HepG2 (cell line): ENCODE measurements around the gene DCP2. TPM values are rescaled to one million over a fixed set of nuclear protein-coding genes. Genes with fewer than 3 reads are reported as not detected.

Experiments used
- ESRRA ChIP-seq: sonication (generic); formaldehyde crosslinking; IDR thresholded peaks from 2 replicates; pipeline ENCODE4 v1.5.1; 2020; ENCODE audit warnings: mild to moderate bottlenecking, low read depth, missing genetic modification reagents
- FOXA3 ChIP-seq: IDR thresholded peaks from 2 replicates; pipeline ENCODE4 v1.6.1; 2016; ENCODE audit warnings: missing genetic modification reagents, missing compliant biosample characterization
- GLI4 ChIP-seq: sonication (generic); formaldehyde crosslinking; IDR thresholded peaks from 2 replicates; pipeline ENCODE4 v1.5.1; 2020; ENCODE audit warnings: missing genetic modification reagents, mild to moderate bottlenecking, moderate library complexity, borderline replicate concordance
- KLF13 ChIP-seq: sonication (generic); formaldehyde crosslinking; IDR thresholded peaks from 2 replicates; pipeline ENCODE4 v1.4.0; 2020; ENCODE audit warnings: mild to moderate bottlenecking, missing genetic modification reagents
- RBM39 ChIP-seq: fragments of 200-400 bp; formaldehyde crosslinking; IDR thresholded peaks from one replicate; pipeline ENCODE4 v1.6.1; 2018; ENCODE audit warnings: antibody characterized with exemption, mild to moderate bottlenecking, low read depth, low read length; ENCODE audit not compliant: poor library complexity, severe bottlenecking
- SAFB2 ChIP-seq: sonication (generic); formaldehyde crosslinking; IDR thresholded peaks from 2 replicates; pipeline ENCODE4 v1.5.1; 2020; ENCODE audit warnings: missing genetic modification reagents, low read depth, mild to moderate bottlenecking, borderline replicate concordance
- ZFP36L2 ChIP-seq: sonication (generic); formaldehyde crosslinking; IDR thresholded peaks from 2 replicates; pipeline ENCODE4 v1.4.0; 2020; ENCODE audit warnings: missing genetic modification reagents
- ZNF143 ChIP-seq: sonication (generic); formaldehyde crosslinking; IDR thresholded peaks from 2 replicates; pipeline ENCODE4 v1.4.0; 2020; ENCODE audit warnings: missing genetic modification reagents
- ZNF160 ChIP-seq: sonication (generic); formaldehyde crosslinking; IDR thresholded peaks from 2 replicates; pipeline ENCODE4 v1.8.0; 2022; ENCODE audit warnings: mild to moderate bottlenecking, inconsistent platforms, missing genetic modification reagents
- ZNF205 ChIP-seq: IDR thresholded peaks from 2 replicates; pipeline ENCODE4 v1.6.1; 2018; ENCODE audit warnings: missing biosample characterization, missing genetic modification reagents
- ZNF230 ChIP-seq: sonication (generic); formaldehyde crosslinking; IDR thresholded peaks from 2 replicates; pipeline ENCODE4 v1.4.0; 2020; ENCODE audit warnings: mild to moderate bottlenecking, missing genetic modification reagents
- ZNF235 ChIP-seq: sonication (generic); formaldehyde crosslinking; IDR thresholded peaks from 2 replicates; pipeline ENCODE4 v1.8.1; 2023; ENCODE audit warnings: mild to moderate bottlenecking, missing genetic modification reagents, borderline replicate concordance
- ZNF773 ChIP-seq: sonication (generic); formaldehyde crosslinking; IDR thresholded peaks from 2 replicates; pipeline ENCODE4 v1.4.0; 2020; ENCODE audit warnings: missing genetic modification reagents, borderline replicate concordance
- polyA plus RNA-seq, 8 experiments: library from polyadenylated mRNA; depleted of rRNA in 3 of 8; stranded (reverse) in 7 of 8; unstranded in 1 of 8; fragments of >200 nt; fragmentation: Illumina TruSeq in 4 of 8; extraction: Trizol in 4 of 8; gene quantifications; 2 replicates each; pipeline versions ENCODE4 v1.2.1 to v1.2.3, GENCODE V29; 2011 to 2016; ENCODE audit warnings: low read depth in 4 of 8, missing spikeins in 1 of 8, mixed read lengths in 1 of 8; ENCODE audit not compliant: insufficient read depth in 1 of 8
- total RNA-seq, 5 experiments: library from RNA; depleted of rRNA; stranded (reverse); fragments of >200 nt; fragmentation: Illumina TruSeq; extraction: Trizol; gene quantifications; 2 replicates each; pipeline ENCODE4 v1.2.3, GENCODE V29; 2016; ENCODE audit warnings: low read depth in 1 of 5
- TF ChIP-seq, protein P1 (sequence below), 2 experiments: sonication (generic) in 1 of 2; formaldehyde crosslinking in 1 of 2; IDR thresholded peaks; 2 replicates each; pipeline versions ENCODE4 v1.6.1 to v1.9.0; 2014 to 2022; ENCODE audit warnings: antibody characterized with exemption in 1 of 2, borderline replicate concordance in 1 of 2, inconsistent platforms in 1 of 2, low read depth in 1 of 2, missing genetic modification reagents in 1 of 2
- TF ChIP-seq, protein P2 (sequence below), 2 experiments: fragments of 450-650 bp in 1 of 2; sonication (generic) in 1 of 2; formaldehyde crosslinking; IDR thresholded peaks; 2 replicates each; pipeline versions ENCODE4 v1.5.0 to v1.8.0; 2020 to 2022; ENCODE audit warnings: mild to moderate bottlenecking in 1 of 2, missing genetic modification reagents in 1 of 2
- TF ChIP-seq, protein P3 (sequence below): sonication (generic); formaldehyde crosslinking; IDR thresholded peaks from 2 replicates; pipeline ENCODE4 v1.4.0; 2020; ENCODE audit warnings: missing genetic modification reagents, mild to moderate bottlenecking, borderline replicate concordance
- TF ChIP-seq, protein P4 (sequence below), 2 experiments: sonication (generic) in 1 of 2; formaldehyde crosslinking in 1 of 2; IDR thresholded peaks; 2 replicates each; pipeline versions ENCODE4 v1.4.0 to v1.6.1; 2018 to 2020; ENCODE audit warnings: missing genetic modification reagents in 2 of 2, borderline replicate concordance in 1 of 2, low read depth in 1 of 2, mild to moderate bottlenecking in 1 of 2, missing biosample characterization in 1 of 2

DCP2 gene
- total and polyA plus RNA-seq, 2 of the 13 experiments (the other 11 are each of a cell fraction or from before 2014, with no cell fraction given) = 16.2 to 63.4 TPM

DNA sequence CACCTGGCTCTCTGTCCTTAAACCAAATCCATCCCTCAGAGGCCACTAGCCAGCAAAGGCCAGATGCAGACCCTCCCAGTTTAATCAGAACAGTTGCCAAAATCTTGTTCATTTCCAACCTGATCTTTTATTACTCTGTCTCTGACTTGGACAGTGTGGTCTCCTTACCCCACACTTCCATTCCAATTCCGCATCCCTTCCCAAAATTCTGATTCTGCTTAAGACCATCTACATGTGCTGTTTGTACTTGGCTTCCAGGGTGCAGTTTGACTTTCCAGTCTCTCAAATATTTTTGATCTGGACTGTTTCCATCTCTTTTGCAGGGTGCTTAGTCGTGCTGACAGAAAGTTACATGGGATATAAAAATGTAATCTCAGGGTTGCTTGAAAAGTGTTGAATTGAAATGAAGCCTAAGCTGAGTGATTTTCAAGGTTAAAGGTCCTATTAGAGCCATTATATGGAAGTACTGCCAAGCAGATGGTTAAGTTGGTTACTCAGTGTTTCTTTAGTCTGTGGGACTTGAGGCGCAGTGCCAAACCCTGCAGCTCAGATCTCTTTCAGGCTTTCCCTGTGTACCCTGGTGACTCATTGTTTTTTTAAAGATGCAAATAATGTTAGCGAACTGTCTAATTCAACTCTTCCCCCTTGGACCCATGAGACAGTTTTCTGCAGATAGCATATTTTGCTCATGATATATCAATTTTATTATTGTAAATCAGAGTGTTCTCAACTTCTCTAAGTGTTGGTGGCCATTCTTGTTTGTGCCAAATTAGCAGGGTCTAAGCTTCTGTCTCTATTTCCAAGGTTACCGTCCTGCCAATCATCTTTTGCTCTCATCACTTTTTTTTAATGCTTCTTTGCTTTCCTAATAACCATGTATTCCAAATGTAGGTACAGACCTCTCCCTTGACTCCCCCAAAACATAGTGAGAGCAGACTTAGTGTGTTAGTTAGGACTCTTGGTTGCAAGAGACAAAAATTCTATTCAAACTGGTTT, 18.2 kb upstream of the DCP2 start (continued):
- TF ChIP-seq, protein P1, sequence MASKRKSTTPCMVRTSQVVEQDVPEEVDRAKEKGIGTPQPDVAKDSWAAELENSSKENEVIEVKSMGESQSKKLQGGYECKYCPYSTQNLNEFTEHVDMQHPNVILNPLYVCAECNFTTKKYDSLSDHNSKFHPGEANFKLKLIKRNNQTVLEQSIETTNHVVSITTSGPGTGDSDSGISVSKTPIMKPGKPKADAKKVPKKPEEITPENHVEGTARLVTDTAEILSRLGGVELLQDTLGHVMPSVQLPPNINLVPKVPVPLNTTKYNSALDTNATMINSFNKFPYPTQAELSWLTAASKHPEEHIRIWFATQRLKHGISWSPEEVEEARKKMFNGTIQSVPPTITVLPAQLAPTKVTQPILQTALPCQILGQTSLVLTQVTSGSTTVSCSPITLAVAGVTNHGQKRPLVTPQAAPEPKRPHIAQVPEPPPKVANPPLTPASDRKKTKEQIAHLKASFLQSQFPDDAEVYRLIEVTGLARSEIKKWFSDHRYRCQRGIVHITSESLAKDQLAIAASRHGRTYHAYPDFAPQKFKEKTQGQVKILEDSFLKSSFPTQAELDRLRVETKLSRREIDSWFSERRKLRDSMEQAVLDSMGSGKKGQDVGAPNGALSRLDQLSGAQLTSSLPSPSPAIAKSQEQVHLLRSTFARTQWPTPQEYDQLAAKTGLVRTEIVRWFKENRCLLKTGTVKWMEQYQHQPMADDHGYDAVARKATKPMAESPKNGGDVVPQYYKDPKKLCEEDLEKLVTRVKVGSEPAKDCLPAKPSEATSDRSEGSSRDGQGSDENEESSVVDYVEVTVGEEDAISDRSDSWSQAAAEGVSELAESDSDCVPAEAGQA (IDR thresholded peaks at IDR 0.05; ENCODE audit: low read depth) = no peak
- TF ChIP-seq, protein P1 (CRISPR knock-in tag; IDR thresholded peaks at IDR 0.05; ENCODE audit: borderline replicate concordance) = no peak
- no peak for TF ChIP-seq ZNF230 (CRISPR knock-in tag)
- TF ChIP-seq, protein P2, sequence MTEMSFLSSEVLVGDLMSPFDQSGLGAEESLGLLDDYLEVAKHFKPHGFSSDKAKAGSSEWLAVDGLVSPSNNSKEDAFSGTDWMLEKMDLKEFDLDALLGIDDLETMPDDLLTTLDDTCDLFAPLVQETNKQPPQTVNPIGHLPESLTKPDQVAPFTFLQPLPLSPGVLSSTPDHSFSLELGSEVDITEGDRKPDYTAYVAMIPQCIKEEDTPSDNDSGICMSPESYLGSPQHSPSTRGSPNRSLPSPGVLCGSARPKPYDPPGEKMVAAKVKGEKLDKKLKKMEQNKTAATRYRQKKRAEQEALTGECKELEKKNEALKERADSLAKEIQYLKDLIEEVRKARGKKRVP (CRISPR knock-in tag; IDR thresholded peaks at IDR 0.05) = no peak
- no peak for TF ChIP-seq RBM39
- TF ChIP-seq KLF13 = no peak
- no peak for TF ChIP-seq ZNF143 (CRISPR knock-in tag)
- TF ChIP-seq ZNF235 (CRISPR knock-in tag) = no peak
- no peak for TF ChIP-seq ESRRA (CRISPR knock-in tag)
- TF ChIP-seq, protein P3, sequence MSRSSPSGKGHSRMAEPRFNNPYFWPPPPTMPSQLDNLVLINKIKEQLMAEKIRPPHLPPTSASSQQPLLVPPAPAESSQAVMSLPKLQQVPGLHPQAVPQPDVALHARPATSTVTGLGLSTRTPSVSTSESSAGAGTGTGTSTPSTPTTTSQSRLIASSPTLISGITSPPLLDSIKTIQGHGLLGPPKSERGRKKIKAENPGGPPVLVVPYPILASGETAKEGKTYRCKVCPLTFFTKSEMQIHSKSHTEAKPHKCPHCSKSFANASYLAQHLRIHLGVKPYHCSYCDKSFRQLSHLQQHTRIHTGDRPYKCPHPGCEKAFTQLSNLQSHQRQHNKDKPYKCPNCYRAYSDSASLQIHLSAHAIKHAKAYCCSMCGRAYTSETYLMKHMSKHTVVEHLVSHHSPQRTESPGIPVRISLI (CRISPR knock-in tag) = no peak
- TF ChIP-seq ZNF205 = no peak
- peak; percentile 54 for TF ChIP-seq FOXA3 (CRISPR knock-in tag)
- TF ChIP-seq ZNF773 (CRISPR knock-in tag) = no peak
- TF ChIP-seq GLI4 = no peak
- TF ChIP-seq, protein P4, sequence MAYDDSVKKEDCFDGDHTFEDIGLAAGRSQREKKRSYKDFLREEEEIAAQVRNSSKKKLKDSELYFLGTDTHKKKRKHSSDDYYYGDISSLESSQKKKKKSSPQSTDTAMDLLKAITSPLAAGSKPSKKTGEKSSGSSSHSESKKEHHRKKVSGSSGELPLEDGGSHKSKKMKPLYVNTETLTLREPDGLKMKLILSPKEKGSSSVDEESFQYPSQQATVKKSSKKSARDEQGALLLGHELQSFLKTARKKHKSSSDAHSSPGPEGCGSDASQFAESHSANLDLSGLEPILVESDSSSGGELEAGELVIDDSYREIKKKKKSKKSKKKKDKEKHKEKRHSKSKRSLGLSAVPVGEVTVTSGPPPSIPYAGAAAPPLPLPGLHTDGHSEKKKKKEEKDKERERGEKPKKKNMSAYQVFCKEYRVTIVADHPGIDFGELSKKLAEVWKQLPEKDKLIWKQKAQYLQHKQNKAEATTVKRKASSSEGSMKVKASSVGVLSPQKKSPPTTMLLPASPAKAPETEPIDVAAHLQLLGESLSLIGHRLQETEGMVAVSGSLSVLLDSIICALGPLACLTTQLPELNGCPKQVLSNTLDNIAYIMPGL (CRISPR knock-in tag; IDR thresholded peaks at IDR 0.05; ENCODE audit: borderline replicate concordance in 1 of 2, low read depth in 1 of 2) = no peak
- no peak for TF ChIP-seq SAFB2 (CRISPR knock-in tag)
- no peak for TF ChIP-seq ZNF160
- TF ChIP-seq ZFP36L2 = no peak
